KMS-11 (cell line): Measurements from ENCODE around the gene RBM34.

ENCODE experiments used
- H2AFZ ChIP-seq: fragments of 200-600 bp; sonication (generic); 2 replicates; pipeline ENCODE4 v1.6.1; 2016; ENCODE audit warnings: antibody characterized with exemption, mixed run types, low read depth
- H3K27ac ChIP-seq: fragments of 200-600 bp; sonication (generic); 2 replicates; pipeline ENCODE4 v1.6.1; 2016; ENCODE audit warnings: mild to moderate bottlenecking, mixed run types
- H3K27me3 ChIP-seq: fragments of 200-600 bp; sonication (generic); 2 replicates; pipeline ENCODE4 v1.6.1; 2017; ENCODE audit warnings: mild to moderate bottlenecking, low read depth, mixed run types, moderate library complexity; ENCODE audit not compliant: insufficient read depth
- H3K36me3 ChIP-seq: fragments of 200-600 bp; sonication (generic); 2 replicates; pipeline ENCODE4 v1.6.1; 2017; ENCODE audit warnings: mild to moderate bottlenecking, mixed run types; ENCODE audit not compliant: insufficient read depth
- H3K4me1 ChIP-seq: fragments of 200-600 bp; sonication (generic); 2 replicates; pipeline ENCODE4 v1.6.1; 2016; ENCODE audit warnings: mild to moderate bottlenecking, low read depth, mixed run types; ENCODE audit not compliant: poor library complexity, severe bottlenecking
- H3K4me2 ChIP-seq: fragments of 200-600 bp; sonication (generic); 2 replicates; pipeline ENCODE4 v1.7.0; 2016; ENCODE audit warnings: mild to moderate bottlenecking, mixed run types
- H3K4me3 ChIP-seq: fragments of 200-600 bp; sonication (generic); IDR thresholded peaks from 2 replicates; pipeline ENCODE4 v1.6.1; 2017; ENCODE audit warnings: low read depth, low read length, mixed read lengths; ENCODE audit not compliant: insufficient read depth
- H3K79me2 ChIP-seq: fragments of 200-600 bp; sonication (generic); 2 replicates; pipeline ENCODE4 v1.6.1; 2016; ENCODE audit warnings: low read depth, mixed run types; ENCODE audit not compliant: insufficient read depth
- H3K9ac ChIP-seq: fragments of 200-600 bp; sonication (generic); 2 replicates; pipeline ENCODE4 v1.6.1; 2016; ENCODE audit warnings: mild to moderate bottlenecking, mixed run types
- H4K20me1 ChIP-seq: fragments of 200-600 bp; sonication (generic); 2 replicates; pipeline ENCODE4 v1.6.1; 2016; ENCODE audit warnings: mild to moderate bottlenecking, mixed run types; ENCODE audit not compliant: insufficient read depth
- TF ChIP-seq, protein P1 (sequence below): fragments of 200-600 bp; sonication (generic); conservative IDR thresholded peaks from 2 replicates; pipeline ENCODE4 v1.6.1; 2017; ENCODE audit warnings: low read depth, mild to moderate bottlenecking, antibody characterized with exemption, low read length, moderate library complexity, mixed read lengths

The RBM34 gene

DNA sequence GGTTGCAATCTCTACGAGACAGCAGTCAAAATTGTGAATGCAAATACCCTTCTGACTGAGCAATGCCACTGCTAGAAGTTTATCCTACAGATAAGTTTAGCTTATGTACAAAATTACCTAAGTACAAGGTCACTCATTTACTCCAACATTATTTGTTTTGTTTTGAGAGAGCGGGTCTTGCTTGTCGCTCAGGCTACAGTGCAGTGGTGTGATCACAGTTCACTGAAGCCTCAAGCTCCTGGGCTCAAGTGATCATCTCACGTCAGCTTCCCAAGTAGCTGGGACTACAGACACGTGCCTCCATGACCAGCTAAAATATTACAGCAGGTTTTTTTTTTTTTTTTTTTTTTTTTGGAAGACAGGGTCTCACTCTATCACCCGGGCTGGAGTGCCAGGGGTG, 15.4 kb downstream of the RBM34 start:
- H3K27me3 ChIP-seq: no peaks in the 10 kb centered on the region
- 0 out of 2 replicates have a peak, but pooled peaks cover 9% of the 10 kb centered on the region for H3K79me2 ChIP-seq
- H2AFZ ChIP-seq: no peak overlapping the region
- H3K9ac ChIP-seq: no peak overlapping the region
- H4K20me1 ChIP-seq: no peaks in the 10 kb centered on the region
- H3K27ac ChIP-seq: no peak overlapping the region
- H3K4me3 ChIP-seq: no peak overlapping the region
- TF ChIP-seq, protein P1, sequence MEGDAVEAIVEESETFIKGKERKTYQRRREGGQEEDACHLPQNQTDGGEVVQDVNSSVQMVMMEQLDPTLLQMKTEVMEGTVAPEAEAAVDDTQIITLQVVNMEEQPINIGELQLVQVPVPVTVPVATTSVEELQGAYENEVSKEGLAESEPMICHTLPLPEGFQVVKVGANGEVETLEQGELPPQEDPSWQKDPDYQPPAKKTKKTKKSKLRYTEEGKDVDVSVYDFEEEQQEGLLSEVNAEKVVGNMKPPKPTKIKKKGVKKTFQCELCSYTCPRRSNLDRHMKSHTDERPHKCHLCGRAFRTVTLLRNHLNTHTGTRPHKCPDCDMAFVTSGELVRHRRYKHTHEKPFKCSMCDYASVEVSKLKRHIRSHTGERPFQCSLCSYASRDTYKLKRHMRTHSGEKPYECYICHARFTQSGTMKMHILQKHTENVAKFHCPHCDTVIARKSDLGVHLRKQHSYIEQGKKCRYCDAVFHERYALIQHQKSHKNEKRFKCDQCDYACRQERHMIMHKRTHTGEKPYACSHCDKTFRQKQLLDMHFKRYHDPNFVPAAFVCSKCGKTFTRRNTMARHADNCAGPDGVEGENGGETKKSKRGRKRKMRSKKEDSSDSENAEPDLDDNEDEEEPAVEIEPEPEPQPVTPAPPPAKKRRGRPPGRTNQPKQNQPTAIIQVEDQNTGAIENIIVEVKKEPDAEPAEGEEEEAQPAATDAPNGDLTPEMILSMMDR: no peak
- H3K4me1 ChIP-seq: peaks cover 5% of the 10 kb centered on the region
- H3K36me3 ChIP-seq: peaks cover 4% of the 10 kb centered on the region; the same call in 1 of the 2 replicates
- no peak overlapping the region for H3K4me2 ChIP-seq

DNA sequence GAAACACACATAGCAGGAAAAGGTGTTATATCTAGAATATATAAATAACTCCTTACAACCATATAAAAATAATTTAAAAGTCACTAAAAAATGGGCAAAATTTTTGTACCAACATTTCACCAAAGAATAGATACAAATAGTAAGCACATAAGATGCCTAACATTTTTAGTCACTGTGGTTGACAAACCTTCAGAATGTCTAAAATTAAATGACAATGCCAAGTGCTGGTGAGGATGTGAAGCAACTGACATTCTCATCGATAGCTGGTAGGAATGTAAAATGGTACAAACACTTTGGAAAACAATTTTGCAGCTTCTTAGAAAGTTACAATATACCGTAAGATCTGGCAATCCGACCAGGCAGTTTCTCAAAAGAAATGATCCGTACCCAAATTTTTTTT, 18.1 kb downstream of the RBM34 start:
- H3K4me2 ChIP-seq: no peak overlapping the region
- no peaks in the 10 kb centered on the region for H3K27me3 ChIP-seq
- TF ChIP-seq, protein P1: no peak
- no peak overlapping the region for H3K4me3 ChIP-seq
- H3K27ac ChIP-seq: no peak overlapping the region
- H3K4me1 ChIP-seq: peaks cover 5% of the 10 kb centered on the region
- H4K20me1 ChIP-seq: no peaks in the 10 kb centered on the region
- H3K79me2 ChIP-seq: 0 out of 2 replicates have a peak, but pooled peaks cover 9% of the 10 kb centered on the region
- peaks cover 4% of the 10 kb centered on the region; the same call in 1 of the 2 replicates for H3K36me3 ChIP-seq
- H3K9ac ChIP-seq: no peak overlapping the region
- no peak overlapping the region for H2AFZ ChIP-seq

DNA sequence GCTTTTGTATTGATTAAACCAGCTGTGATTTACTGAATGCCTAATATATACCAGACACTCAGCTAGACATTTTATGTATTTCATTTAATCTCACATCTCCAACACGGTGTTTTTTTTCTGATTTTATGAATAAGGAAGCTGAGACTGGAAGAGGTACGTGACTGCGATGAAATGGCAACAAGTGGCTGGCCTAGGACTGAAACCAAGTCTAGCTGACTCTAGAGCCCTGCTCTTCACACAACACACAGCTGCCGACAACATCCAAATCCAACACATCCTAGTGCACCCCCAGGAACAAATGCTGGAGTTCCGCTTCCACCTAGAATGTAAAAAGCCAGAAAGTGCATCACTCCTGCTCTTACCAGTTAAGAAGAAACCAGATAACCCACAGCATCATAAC, 21.7 kb downstream of the RBM34 start:
- H3K9ac ChIP-seq: no peak overlapping the region
- H3K27ac ChIP-seq: no peak overlapping the region
- no peaks in the 10 kb centered on the region for H3K27me3 ChIP-seq
- H2AFZ ChIP-seq: no peak overlapping the region
- no peaks in the 10 kb centered on the region for H3K4me1 ChIP-seq
- no peaks in the 10 kb centered on the region for H4K20me1 ChIP-seq
- H3K79me2 ChIP-seq: 0 out of 2 replicates have a peak, but pooled peaks cover 3% of the 10 kb centered on the region
- H3K4me2 ChIP-seq: no peak overlapping the region
- TF ChIP-seq, protein P1: no peak
- H3K4me3 ChIP-seq: no peak overlapping the region
- peaks cover 5% of the 10 kb centered on the region; the same call in 1 of the 2 replicates for H3K36me3 ChIP-seq

DNA sequence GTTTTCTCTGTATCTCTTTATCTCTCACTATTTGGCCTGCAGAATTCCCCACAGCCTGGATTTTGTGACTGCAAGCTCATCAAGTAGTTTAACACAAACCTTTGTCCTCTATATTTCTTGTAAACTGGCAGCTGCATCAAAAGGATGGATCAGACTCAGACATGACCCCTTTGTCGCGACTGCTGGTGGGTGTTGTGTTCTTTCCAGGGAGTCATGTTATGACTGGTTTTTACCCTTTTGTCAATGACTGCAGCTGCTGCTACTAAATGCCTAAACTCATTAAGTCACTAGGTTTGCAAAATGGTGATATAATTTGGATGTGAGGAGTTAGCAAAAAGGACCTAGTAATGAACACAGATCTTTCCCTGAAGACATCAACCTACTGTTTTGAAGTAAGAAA, 22.2 kb downstream of the RBM34 start:
- Histone ChIP-seq H3K27ac (no peak overlapping the region), H3K4me3 (no peak overlapping the region), H3K4me1 (no peaks in the 10 kb centered on the region), H3K79me2 (no peaks in the 10 kb centered on the region), H3K36me3 (peaks cover 5% of the 10 kb centered on the region; the same call in 1 of the 2 replicates), H3K9ac (no peak overlapping the region), H3K27me3 (no peaks in the 10 kb centered on the region), H4K20me1 (no peaks in the 10 kb centered on the region), H2AFZ (no peak overlapping the region), H3K4me2 (no peak overlapping the region)
- TF ChIP-seq, protein P1: no peak
